ENCODE data around the gene JOSD1.
"Not testable (repeated sequence)": the region's sequence is repeated elsewhere in the genome, so short reads cannot be mapped to it uniquely, and the experiment has no call there.

JOSD1 gene

DNA sequence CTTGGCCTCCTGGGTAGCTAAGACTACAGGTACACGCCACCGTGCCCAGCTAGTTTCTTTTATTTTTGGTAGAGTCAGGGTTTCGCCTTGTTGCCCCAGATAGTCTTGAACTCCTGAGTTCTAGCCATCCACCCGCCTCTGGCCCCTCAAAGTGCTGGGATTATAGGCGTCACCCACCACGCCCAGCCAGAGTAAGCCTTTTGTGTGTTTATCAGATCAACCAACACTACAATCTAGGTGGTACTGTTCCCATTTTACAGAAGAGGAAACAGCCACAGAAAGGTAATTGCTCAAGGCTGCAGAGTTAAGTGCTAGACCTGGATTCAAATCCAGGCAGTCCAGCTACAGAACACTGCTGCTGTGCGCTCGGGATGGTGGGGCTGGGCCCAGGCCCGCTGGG, 15.8 kb downstream of the JOSD1 start:
- DNase-seq (ENCODE audit: low spot score), result no peak

DNA sequence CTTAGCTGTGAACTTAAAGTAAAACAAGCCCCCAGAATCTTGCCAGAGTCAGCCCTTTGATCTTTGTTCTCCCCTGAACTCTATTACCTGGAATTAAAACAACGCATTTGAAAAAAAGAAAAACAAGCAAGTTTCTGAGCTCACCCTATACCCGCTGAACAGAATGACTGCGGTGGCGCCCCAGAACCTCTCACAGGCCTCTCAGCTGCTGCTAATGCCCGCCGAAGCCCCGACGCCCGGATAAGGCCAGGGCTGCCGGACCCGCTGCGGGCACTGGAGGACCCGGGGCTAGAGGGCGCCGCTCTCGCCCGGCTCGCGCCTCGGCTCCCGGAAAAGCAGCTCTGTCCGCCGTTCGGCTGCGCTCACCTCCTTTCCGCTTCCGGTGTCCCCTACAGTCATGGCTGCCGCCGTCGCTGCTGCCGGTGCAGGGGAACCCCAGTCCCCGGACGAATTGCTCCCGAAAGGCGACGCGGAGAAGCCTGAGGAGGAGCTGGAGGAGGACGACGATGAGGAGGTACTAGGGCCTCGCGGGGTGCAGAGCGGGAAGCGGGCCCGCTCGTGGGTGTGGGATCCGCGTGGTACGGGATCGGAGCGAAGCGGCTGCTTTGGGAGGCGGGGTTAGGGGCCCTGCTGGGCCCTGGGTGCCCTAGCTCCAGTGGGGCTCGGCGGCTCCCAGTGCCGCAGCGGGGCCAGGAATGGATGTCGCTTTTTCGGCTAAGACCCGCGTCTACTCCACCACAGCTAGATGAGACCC, 19.0 kb downstream of the JOSD1 start, which contains the start of gene TOMM22:
TSS of gene TOMM22 (plus strand) at position 376 of the 754 bp plus-strand sequence. CDS start at position 398, 22 bp downstream.
- peak; percentile 90 for DNase-seq (ENCODE audit: low spot score)

DNA sequence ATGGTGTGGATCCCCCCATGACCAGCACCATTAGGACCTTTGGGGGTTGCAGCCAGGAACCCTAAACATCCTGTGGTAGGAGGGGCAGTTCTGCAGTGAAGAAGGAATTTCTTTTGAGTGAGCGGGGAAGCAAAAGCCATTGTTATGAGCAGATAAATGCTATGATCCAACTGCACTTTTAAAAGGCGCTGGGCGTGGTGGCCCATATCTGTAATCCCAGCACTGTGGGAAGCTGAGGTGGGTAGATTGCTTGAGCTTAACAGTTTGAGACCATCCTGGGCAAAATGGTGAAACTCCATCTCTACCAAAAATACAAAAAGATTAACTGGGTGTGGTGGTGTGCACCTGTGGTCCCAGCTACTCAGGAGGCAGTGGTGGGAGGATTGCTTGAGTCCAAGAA, 24.9 kb downstream of the JOSD1 start:
- no peak for DNase-seq (ENCODE audit: low spot score)

DNA sequence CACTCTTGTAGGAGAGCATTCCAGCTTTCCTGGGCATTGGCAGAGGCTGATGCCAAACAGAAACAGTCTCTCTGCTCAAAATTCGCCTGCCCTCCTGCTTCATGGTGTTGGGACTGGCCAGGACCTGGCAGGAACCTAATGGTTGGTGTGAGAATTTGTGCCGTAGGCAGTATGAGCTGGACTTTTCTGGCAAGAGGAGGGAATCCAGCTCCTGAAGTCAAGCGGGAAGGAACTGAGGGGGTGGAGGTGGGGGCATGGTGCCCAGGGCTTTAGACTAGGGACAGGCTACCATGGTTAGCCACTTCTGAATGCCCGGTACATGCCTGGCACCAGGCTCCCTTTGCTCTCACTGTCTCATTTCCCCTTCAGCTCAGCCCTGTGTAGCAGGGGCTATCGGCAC, 25.9 kb downstream of the JOSD1 start:
- no peak for DNase-seq (ENCODE audit: low spot score)

DNA sequence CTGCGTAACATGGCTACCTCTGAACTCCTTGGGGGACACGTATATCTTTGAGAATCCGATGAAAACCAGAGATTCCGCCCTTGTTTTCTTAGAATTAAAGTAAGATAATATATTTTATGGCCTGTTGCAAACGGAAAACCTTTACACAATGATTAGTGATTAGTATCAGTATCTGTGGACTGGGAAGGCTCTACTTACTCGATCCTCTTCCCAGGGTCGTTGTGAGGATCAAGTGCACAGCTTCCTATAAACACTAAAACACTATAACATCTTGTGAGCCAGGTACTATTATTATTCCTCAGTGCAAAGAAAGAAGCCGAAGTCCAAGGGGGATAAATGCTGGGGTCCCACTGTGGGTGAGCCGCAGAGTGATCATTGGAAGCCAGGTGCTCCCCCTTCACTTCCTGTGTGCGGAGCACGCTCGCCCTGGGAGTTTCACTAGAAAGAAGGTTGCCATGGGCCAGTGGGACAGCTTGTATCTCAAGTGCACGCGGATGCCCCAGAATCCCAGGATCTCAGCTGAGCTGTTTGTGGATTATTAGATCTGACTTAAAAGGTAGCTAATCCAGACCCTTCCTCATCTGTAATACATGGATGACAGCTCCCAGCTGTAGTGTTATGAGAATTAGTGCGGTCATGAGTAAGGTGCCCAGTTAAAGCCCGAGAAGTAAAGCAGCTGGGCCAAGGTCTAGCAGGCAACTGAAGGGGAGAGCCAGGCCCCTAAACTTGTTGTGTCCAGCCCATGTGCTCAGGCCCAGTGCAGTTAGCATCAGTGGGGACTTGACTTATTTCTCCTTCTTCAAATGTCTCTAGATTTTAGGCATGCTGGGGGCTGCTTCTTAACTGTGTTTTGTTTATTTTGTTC, 43.5 kb downstream of the JOSD1 start:
- peak; percentile 71 for DNase-seq (ENCODE audit: low spot score)

DNA sequence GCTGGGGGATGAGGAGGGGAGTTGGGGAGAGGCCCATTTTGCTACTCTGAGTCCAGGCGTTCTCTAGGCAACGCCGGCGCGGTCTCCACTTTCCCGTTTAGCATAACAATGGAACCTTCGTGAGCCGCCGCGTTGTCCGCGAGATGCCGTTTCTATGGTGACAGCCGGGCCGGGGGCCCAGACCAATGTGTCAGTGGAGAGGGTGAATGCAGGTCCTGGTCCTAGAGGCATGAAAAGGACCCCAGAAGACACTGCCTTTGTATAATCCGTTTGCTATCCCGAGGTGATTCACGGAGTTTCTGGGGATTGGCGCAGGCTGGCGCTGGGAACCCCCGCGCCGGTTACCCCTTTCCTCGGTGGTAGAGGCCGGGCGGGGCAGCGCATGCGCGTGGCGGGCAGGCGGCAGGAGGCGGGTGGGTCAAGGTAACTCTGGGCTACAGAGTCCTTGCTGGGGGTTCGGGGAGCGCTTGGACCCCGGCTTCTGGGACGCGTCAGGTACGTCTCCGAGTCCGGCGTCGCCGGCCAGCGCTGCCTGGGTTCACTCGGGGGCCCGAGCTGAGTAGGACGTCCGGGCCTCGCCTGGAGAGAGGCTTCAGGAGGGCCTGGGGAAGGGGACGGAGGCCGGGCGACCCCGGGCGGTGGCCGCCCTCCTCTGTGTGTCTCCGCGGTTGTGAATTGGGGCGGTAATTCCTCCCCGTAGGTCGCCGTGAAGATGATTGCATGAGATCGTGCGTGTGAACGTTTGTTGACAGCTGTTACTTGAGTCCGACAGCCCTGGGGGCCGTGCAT, 44.3 kb downstream of the JOSD1 start, which contains the start of the genes CBY1 and FAM227A:
TSS of gene CBY1 (plus strand) at position 383 of the 789 bp plus-strand sequence. CDS start 11,417 bp downstream, outside the sequence.
TSS of gene FAM227A (minus strand) at position 137 of the 789 bp plus-strand sequence. CDS start 6,224 bp downstream, outside the sequence.
- peak; percentile 88 for DNase-seq (ENCODE audit: low spot score)

DNA sequence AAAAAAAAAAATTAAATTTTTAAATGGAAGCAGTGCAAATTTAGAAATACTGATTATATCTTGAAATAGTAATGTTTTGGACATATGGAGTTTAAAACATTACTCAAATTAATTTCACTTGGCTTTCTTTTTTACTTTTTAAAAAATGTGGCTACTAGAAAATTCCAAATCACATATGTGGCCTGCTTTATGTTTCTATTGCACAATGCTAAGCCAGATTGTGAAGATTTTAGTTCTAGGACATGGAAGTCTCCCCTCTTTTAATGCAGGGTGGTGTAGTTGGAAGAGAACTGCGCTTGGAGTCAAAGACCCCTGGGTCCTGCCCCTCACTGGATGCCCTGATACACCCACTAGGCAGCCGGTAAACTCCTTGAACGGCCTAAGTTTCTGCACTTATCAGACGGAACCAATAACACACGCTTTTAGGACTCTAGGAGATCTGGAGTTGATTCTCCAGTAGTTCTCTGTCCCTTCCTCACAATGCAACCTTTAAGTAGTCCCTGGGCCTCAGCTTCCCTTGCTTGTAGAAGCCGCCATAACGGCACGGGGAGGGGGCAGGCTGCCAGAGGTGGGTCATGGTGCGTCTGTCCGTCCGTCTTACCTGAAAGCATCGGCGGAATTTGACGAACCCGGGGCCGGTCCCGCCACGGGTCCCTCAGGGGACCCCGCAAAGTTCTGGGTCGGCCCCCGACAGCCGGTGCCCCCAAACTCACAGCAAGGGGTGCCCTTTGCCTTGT, 45.1 kb downstream of the JOSD1 start:
- DNase-seq (ENCODE audit: low spot score), result peak; percentile 44

DNA sequence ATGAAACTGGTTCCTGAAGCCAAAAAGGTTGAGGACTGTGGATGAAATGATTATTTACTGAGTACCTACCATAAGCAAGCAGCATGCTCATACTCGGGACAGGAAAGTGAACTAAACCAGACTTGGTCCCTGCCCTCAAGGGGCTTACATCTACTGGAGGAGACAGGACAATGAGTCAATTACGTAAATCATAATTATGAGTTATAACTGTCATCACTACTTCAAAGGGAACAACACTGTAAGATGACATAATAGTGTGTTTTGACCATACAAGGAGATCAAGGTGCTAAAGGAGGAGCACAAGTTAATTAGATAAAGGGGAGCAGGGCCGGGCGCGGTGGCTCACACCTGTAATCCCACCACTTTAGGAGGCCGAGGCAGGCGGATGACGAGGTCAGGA, 47.0 kb downstream of the JOSD1 start:
- no peak for DNase-seq (ENCODE audit: low spot score)

DNA sequence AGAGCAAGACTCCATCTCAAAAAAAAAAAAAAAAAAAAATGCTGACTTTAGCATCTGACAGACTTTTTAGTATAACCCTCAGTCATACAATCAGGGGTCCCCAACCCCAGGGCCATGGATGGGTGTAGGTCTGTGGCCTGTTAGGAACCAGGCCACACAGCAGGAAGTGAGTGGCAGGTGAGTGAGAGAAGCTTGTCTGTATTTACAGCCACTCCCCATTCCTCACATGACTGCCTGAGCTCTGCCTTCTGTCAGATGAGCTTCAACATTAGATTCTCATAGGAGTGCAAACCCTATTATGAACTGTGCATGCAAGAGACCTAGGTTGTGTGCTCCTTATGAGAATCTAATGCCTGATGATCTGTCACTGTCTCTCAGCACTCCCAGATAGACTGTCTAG, 47.9 kb downstream of the JOSD1 start:
- DNase-seq (ENCODE audit: low spot score), result peak; percentile 39

DNA sequence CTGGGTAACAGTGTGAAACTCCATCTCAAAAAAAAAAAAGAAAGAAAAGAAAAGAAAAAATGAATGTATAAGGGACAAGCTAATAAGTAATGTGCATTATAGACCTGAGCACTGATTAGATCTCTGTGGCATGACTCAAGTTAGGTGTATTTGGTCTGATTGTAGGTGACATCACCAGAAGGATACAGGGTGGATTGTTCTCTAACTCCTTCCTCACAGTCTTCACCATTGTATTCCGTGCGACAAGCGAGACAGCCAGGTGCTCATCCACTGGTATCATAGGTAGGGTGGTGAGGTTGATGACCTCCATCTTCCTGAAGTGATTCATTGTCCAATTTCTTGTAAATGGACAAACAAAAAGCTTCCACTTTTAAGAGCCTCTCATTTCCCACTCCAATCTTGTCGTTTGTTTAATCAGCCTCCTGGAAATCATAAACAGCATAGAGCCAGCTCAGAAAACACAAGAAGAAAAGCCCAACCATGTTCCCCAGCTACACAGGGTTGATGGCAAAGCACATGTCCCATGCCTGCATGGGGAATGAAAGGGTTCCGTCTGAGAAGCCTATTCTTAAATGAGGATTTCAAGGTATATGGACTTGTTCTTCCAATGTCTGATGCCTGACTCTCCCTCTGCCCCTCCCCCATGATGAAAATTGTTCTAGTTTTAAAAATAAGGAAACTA, 50.8 kb downstream of the JOSD1 start:
- no peak for DNase-seq (ENCODE audit: low spot score)

DNA sequence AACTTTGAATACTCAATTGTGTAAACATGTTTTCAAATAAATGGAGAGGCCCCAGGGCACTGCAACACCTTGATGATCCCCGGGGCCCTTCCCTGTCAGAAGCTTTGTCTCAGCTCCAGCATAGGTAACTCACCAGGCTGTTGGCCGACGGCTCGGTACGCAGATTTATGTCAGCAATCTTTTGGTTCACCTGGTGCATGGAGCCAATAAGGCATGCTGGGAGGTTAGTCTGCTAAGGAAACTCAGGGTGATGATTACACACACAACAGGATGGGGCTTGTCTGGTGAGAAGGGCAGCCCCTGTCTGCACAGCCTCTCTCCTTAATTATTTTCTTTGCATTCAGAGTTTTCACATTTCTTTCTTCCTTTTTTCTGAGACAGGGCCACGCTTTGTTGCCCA, 55.3 kb downstream of the JOSD1 start:
- DNase-seq (ENCODE audit: low spot score), result no peak

DNA sequence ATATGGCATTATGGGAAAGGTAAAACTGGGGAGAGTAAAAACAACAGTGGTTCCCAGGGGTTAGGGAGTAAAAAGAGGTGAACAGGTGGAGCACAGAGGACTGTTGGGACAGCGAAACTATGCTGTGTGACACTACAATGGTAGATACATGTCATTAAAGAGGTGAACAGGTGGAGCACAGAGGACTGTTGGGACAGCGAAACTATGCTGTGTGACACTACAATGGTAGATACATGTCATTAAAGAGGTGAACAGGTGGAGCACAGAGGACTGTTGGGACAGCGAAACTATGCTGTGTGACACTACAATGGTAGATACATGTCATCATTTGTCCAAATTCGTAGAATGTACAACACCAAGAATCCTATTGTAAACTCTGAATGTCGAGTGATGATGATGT, 56.5 kb downstream of the JOSD1 start:
- DNase-seq (ENCODE audit: low spot score), result not testable (repeated sequence)

DNA sequence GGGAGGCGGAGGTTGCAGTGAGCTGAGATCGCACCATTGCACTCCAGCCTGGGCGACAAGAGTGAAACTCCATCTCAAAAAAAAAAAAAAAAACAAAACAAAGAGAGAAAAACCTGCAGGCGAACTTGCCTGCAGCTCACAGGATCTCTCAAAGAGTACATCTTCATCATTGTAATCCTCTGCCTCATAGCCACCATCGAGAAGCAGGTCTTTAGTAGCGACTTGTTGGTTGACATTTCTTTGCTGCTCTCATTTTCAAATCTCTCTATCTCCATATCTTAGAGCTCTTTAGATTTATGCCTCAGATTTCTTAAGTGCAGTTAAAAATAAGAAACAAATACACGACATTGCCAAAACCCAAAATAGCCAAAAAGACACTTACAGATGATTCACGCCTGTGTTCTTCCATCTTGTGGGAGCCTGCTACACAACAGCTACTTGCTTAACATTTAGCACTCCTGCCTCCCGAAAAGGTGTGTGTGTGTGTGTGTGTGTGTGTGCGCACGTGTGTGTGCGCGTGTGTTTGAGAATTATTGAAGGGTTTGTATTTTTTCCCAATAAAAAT, 59.2 kb downstream of the JOSD1 start:
- DNase-seq (ENCODE audit: low spot score), result no peak

DNA sequence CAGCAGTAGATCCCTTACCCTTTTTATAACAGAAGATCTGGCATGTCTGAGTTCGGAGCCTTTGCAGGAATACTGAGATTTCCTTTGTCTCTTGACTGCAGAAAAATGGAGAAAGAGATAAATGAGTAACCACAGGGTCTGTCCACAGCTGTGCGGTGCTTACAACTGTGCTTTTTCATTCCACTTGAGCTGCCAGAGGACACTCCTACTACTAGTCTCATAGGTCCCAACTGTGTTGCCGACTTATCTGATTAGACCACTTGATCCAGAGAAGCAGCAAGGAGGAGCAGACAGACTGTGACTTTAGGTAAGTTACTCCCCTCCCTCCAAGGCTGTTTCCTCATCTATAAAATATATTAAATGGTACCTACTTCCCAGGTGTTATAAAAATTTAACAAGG, 62.0 kb downstream of the JOSD1 start:
- DNase-seq (ENCODE audit: low spot score), result no peak

DNA sequence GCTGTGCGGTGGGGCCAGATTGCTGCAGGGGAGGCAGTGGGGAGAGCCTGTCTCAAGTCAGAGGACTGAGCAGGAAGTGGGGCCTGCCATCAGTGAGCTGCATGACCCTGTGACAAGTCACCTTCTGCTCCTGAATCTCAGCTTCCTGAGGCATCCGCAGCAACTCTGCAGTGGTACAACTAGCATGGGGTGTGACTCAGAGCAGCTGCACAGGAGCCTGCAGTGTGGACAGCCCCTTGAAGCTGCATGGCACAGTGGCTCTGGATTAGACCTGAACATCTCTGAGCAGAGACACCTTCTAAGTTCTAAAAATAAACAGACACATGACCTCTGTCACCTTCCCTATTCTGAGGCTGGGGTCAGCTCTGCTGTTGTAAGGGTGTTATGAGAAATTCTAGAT, 62.5 kb downstream of the JOSD1 start:
- DNase-seq (ENCODE audit: low spot score), result no peak

Measured in NAMALWA (cell line).